Measurements from ENCODE around the gene HFM1.
"Not testable (repeated sequence)": the region's sequence is repeated elsewhere in the genome, so short reads cannot be mapped to it uniquely, and the experiment has no call there.

The HFM1 gene

GRCh38 chr1:91349524-91349923, 55.1 kb downstream of the HFM1 start:
- DNase-seq (ENCODE audit: low read depth in 2 of 2), result no peak

DNA sequence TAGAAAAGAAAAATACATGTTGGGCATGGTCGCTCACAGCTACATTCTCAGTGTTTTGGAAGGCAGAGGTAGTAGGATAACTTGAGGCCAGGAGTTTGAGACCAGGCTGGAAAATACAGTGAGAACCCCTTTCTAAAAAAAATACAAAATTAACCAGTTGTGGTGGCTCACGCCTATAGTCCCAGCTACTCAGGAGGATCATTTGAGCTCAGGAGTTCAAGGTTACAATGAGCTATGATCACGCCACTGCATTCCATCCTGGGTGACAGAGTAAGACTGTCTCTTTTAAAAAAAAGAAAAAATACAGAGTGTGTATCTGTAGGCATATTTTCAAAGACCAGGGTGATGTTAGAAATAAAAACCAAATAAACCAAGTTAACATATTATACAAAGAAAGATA, 57.8 kb downstream of the HFM1 start:
- DNase-seq (ENCODE audit: low read depth in 2 of 2), result no peak

DNA sequence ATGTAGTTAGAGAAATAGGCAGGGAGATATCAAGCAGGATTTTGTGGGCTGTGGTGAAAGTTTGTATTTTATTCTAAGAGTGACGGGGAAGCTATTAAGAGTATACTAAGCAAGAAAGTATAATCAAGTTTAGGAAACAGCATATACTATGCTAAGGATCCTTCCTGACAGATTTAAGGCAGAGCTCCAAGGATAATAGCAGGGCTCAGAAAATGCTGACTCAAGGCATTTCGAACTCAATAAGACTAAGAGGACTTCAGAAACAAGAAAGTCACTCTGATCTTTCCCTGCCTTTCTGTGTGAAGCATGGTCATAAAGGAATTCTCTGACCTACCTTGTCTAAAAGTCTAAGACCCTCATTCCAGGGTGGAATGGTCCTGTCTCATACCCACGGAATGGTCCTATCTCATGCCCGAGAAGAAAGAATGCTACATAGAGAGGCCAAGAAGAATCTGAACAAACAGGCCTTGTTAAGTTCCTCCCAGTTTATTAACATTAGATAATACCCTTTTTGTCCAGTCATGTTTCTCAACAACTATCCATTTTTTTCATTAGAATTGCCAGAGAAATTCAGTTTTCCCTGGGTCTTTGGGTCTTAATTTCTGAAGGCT, 59.1 kb downstream of the HFM1 start:
- DNase-seq (ENCODE audit: low read depth in 2 of 2), result no peak

DNA sequence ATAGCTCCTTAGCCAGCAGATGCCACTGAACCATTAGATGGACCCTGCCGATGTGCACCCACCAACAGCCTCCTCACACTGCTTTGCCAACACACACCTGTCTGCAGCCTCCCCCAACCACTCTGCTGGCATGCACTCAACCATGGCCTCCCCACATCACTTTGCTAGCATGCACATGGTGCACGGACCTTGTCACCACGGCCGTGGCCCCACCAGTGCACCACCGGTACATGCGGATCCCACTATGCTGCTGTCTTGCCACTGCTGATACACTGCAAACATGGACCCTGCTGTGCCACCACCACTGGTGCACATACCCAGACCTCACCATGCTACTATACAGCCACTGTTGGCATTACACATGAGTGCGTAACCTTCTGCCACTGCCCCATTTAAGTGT, 66.1 kb downstream of the HFM1 start:
- DNase-seq (ENCODE audit: low read depth in 2 of 2), result no peak

DNA sequence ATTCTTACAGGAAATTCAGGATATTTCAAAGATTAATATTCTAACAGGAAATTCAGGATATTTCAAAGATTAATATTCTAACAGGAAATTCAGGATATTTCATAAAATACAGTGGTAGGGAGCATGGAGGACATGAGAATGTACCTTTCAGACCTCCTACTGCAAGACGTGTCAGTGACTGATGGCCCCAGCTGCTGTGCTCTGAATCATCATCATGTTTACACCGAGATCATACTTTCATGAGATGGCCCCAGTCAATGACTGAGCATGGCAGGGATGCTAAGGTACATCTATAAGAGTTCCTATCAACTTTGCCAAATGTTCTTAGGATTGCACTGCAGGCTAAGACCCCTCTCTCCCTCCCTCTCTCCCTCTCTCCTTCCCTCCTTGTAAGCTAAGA, 69.0 kb downstream of the HFM1 start:
- DNase-seq (ENCODE audit: low read depth in 2 of 2), result no peak

GRCh38 chr1:91334856-91335255, 69.8 kb downstream of the HFM1 start:
- no peak for DNase-seq (ENCODE audit: low read depth in 2 of 2)

GRCh38 chr1:91325456-91325855, 79.2 kb downstream of the HFM1 start:
- no peak for DNase-seq (ENCODE audit: low read depth in 2 of 2)

GRCh38 chr1:91314643-91315042, 90.0 kb downstream of the HFM1 start:
- DNase-seq (ENCODE audit: low read depth in 2 of 2), result no peak

DNA sequence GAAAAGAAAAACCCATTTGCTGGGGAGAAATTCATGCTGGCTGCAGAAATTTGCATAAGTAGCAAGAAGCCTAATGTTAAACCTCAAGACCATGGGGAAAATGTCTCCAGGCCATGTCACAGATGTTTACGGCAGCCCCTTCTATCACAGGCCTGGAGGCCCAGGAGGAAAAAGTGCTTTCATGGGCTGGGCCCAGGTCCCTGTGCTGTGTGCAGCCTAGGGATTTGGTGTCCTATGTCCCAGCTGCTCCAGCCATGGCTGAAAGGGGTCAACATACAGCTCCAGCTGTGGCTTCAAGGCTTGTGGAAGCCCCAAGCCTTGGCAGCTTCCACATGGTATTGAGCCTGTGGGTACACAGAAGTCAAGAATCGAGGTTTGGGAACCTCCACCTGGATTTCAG, 93.0 kb downstream of the HFM1 start:
- DNase-seq (ENCODE audit: low read depth in 2 of 2), result no peak

GRCh38 chr1:91308544-91308943, 96.1 kb downstream of the HFM1 start:
- no peak for DNase-seq (ENCODE audit: low read depth in 2 of 2)

DNA sequence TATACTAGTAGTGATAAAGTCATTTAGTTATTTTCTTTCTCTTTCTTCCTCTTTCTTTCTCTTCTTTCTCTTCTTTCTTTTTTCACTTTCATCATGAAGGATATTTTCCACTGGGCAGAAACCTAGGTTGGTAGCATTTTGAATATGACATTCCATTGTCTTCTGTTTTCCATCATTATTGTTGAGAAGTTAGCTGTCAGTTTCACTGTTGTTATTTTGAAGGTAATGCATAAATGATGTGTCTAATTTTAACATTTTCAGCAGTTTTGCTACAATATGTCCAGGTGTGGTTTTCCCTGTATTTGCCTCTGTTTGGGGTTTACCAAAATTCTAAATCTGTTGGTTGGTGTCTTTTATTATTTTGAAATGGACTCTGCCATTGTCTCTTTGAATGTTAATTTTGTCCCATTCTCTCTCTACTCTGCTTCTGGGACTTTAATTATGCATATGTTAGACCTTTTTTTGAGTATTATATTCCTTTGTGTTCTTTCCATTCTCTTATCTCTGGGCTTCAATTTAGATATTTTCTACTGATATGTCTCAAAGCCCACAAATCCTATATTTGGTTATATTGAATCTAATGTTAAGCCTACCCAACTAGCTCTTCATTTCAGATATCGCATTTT, 96.7 kb downstream of the HFM1 start:
- DNase-seq (ENCODE audit: low read depth in 2 of 2), result no peak

GRCh38 chr1:91303165-91303564, 101.5 kb downstream of the HFM1 start:
- DNase-seq (ENCODE audit: low read depth in 2 of 2), result no peak

DNA sequence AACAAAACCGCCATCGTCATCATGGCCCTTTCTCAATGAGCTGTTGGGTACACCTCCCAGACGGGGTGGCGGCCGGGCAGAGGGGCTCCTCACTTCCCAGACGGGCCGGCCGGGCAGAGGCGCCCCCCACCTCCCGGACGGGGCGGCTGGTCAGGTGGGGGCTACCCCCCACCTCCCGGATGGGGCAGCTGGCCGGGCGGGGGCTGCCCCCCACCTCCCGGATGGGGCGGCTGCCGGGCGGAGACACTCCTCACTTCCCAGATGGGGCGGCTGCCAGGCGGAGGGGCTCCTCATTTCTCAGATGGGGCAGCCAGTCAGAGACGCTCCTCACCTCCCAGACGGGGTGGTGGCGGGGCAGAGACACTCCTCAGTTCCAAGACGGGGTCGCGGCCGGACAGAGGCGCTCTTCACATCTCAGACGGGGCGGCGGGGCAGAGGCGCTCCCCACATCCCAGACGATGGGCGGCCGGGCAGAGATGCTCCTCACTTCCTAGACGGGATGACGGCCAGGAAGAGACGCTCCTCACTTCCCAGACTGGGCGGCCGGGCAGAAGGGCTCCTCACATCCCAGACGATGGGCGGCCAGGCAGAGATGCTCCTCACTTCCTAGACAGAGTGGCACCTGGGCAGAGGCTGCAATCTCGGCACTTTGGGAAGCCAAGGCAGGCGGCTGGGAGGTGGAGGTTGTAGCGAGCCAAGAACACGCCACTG, 115.6 kb downstream of the HFM1 start:
- not testable (repeated sequence) for DNase-seq (ENCODE audit: low read depth in 2 of 2)

DNA sequence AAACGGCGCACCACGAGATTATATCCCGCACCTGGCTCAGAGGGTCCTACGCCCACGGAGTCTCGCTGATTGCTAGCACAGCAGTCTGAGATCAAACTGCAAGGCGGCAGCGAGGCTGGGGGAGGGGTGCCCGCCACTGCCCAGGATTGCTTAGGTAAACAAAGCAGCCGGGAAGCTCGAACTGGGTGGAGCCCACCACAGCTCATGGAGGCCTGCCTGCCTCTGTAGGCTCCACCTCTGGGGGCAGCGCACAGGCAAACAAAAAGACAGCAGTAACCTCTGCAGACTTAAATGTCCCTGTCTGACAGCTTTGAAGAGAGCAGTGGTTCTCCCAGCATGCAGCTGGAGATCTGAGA, 117.7 kb downstream of the HFM1 start:
- not testable (repeated sequence) for DNase-seq (ENCODE audit: low read depth in 2 of 2)

GRCh38 chr1:91286259-91286961, 118.2 kb downstream of the HFM1 start:
- DNase-seq (ENCODE audit: low read depth in 2 of 2), result not testable (repeated sequence)

DNA sequence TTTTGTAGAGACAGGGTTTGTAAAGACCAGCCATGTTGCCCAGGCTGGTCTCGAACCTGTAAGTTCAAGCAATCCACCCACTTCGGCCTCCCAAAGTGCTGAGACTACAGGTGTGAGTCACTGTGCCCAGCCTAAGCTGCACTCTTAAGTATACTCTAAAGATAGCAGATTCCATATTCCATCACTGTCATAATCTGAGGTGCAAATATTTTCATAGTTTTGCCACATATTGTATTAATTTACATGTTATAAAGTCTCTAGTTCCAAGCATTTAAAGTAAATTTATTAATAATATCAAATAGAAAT, 121.3 kb downstream of the HFM1 start:
- no peak for DNase-seq (ENCODE audit: low read depth in 2 of 2)

DNA sequence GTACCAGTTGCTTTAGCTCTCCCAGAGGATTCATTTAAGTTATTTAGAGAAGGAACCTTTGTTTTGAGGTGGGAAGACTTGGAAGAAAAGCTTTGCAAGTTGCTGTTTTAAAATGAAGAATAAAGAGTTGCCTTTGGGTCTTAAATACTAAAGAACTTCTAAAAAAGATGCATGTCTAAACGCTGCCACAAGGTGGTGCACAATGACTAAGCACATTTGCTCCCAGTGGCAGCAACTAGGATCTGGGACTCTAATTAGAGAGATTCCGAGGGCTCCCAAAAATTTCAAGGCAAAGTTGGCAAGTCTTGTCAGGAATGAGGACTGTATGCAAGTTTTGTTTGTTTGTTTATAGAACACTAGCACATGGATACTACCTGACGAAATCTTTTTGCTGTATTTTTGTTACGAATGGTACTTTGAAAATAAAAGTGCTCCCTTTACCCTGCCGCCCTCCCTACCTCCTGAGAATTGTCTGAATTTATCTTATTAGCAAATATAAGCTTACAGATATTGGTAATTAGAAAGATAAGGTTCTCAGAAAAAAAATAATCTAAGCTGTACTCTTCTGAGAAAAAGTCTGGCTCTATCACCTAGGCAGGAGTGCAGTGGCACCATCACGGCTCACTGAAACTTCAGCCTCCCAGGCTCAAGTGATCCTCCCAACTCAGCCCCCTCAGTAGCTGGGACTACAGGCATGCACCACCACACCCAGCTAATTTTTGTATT, 121.8 kb downstream of the HFM1 start:
- DNase-seq (ENCODE audit: low read depth in 2 of 2), result peak in 1 of 2 donors; percentile 15

- no peak for DNase-seq (ENCODE audit: low read depth in 2 of 2)
These were observed 122.9 kb downstream of the HFM1 start for GRCh38 chr1:91281782-91282181.

DNA sequence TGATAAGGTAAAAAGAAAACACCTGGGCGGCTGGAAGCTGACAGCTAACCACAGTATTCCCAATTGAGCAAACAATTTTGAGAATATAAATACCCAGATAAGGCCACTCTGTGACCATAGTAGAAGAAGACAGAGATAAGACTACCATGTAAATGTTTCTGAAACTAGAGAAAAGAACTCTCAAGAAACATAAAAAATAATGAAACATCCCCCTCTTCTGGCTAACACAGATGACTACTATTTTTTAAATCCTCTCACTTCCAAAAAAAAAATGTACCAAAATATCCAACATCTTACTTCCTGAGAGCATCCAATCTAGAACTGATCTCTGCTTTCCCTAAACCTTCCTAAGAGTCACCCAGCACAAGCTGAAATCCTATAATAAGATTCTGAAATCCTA, 125.9 kb downstream of the HFM1 start:
- DNase-seq (ENCODE audit: low read depth in 2 of 2), result no peak

- DNase-seq (ENCODE audit: low read depth in 2 of 2), result no peak
These were observed 130.8 kb downstream of the HFM1 start for GRCh38 chr1:91273875-91274274.

- no peak for DNase-seq (ENCODE audit: low read depth in 2 of 2)
These were observed 143.0 kb downstream of the HFM1 start for GRCh38 chr1:91261655-91262054.

GRCh38 chr1:91245435-91245834, 159.2 kb downstream of the HFM1 start:
- no peak for DNase-seq (ENCODE audit: low read depth in 2 of 2)

All from stimulated activated CD4-positive, alpha-beta T cell treated with anti-CD3 and anti-CD28 coated beads, Interleukin-1b, Interleukin-23, amount 100 ng/mL, for 4 hours (primary cell).